Omental fat pad (tissue), 4 donors: ENCODE measurements around the gene BTF3L4. TPM values are rescaled to one million over a fixed set of nuclear protein-coding genes. Genes with fewer than 3 reads are reported as not detected.

Experiments
- ATAC-seq: fragments of 150-250 bp; one replicate; pipeline ENCODE4 v1.9.1; 2016; ENCODE audit warnings: mild to moderate bottlenecking, moderate library complexity; ENCODE audit not compliant: low FRiP score
- DNase-seq: peaks from one replicate; pipeline ENCODE4 v3.0.0-alpha.2; 2019; ENCODE audit warnings: low spot score
- CTCF ChIP-seq, 3 donors: fragments of 450-650 bp; IDR thresholded peaks; one replicate each; pipeline ENCODE4 v1.5.1; 2016 to 2017; ENCODE audit warnings: antibody characterized with exemption in 3 of 3, mild to moderate bottlenecking in 3 of 3, moderate library complexity in 2 of 3
- total RNA-seq, 4 donors: library from RNA; depleted of rRNA; stranded (reverse); fragments of >200 nt; gene quantifications; one replicate each; pipeline ENCODE4 v1.1.0, GENCODE V29; 2016

Gene BTF3L4
- total RNA-seq, 4 donors from 2014 or later, result 43.6 to 55.9 (median 52.6) TPM

DNA sequence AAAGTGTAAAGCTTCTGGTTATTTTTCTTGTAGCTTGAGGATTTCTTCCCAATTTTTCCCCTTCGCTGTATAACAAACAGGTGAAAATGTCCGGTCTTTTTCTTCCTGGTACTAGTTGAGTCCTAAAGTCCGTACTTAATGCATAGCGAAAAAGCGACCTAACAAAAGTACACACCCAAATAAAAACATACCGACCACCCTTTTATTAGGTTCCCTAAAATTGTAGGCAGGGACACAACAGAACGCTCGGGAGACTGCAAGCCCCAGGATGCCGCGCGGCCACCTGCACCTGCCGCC lies 281 bp upstream of the BTF3L4 start:
- ATAC-seq, result no peak
- no peak for DNase-seq
- TF ChIP-seq CTCF (IDR thresholded peaks at IDR 0.05), result no peak

- ATAC-seq (no peak), DNase-seq (no peak)
- TF ChIP-seq CTCF (IDR thresholded peaks at IDR 0.05), result no peak
Measured at GRCh38 chr1:52056937-52057231, 789 bp downstream of the BTF3L4 start.

GRCh38 chr1:52057255-52057654 lies 1.2 kb downstream of the BTF3L4 start:
- TF ChIP-seq CTCF (IDR thresholded peaks at IDR 0.05), result no peak
- DNase-seq (no peak), ATAC-seq (no peak)

- ATAC-seq (no peak), DNase-seq (no peak)
- no peak for TF ChIP-seq CTCF (IDR thresholded peaks at IDR 0.05)
Measured at GRCh38 chr1:52057876-52058415, 1.9 kb downstream of the BTF3L4 start.

- TF ChIP-seq CTCF (IDR thresholded peaks at IDR 0.05), result no peak
- DNase-seq, result no peak
- no peak for ATAC-seq
Measured at GRCh38 chr1:52059321-52059720, 3.2 kb downstream of the BTF3L4 start.

DNA sequence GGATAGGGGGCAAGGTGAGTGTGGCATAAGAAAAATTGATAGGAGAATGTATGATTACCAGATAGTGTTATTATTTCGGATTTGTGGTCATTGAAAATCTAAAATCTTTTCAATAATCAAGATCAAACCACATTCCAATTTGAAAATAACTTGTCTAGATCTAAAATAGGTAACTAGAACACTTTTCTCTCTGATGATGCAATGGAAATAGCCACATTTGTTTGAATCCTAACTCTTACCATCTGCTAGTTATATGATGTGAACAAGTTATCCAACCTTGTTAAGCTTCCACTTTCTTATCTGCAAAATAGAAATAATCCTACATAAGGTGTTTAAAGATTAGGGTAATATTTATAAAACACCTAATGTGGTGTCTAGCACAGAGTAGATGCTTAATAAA lies 3.8 kb downstream of the BTF3L4 start:
- no peak for DNase-seq
- no peak for ATAC-seq
- no peak for TF ChIP-seq CTCF (IDR thresholded peaks at IDR 0.05)

DNA sequence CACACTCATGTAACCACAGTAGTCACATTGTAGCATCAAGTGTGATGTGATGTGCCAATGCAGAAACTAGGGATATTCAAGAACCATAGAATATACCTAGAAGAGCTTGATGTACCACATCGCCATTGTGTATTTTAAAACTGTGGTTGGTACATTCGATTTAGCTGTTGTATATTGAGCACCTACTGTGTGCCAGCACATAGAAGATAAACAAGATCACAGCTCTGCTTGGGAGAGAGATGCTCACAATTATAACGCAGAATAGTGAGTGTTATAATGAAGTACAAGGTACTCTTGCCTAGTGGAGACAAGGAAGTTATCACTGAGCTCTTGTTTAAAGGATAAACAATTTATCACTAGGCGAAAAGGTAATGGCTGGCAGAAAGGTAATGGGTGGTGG lies 4.7 kb downstream of the BTF3L4 start:
- no peak for TF ChIP-seq CTCF (IDR thresholded peaks at IDR 0.05)
- DNase-seq, result no peak
- ATAC-seq, result no peak
